Transverse colon (tissue), 4 donors: ENCODE data around the gene SIRPB2. TPM values are rescaled to one million over a fixed set of nuclear protein-coding genes. Genes with fewer than 3 reads are reported as not detected.

Experiments used
- DNase-seq: peaks from one replicate; pipeline ENCODE4 v3.0.0-alpha.2; 2019
- H3K27ac ChIP-seq, 4 donors: fragments of 200-600 bp; sonication (generic); 2 replicates each; pipeline ENCODE4 v1.5.1; 2016 to 2018; ENCODE audit warnings: inconsistent platforms in 4 of 4
- H3K27me3 ChIP-seq: fragments of 200-600 bp; sonication (generic); 2 replicates; pipeline ENCODE4 v1.5.1; 2017; ENCODE audit warnings: inconsistent platforms
- H3K36me3 ChIP-seq, 4 donors: fragments of 200-600 bp; sonication (generic); 2 replicates each; pipeline ENCODE4 v1.5.1; 2017 to 2019; ENCODE audit warnings: inconsistent platforms in 4 of 4
- H3K4me1 ChIP-seq, 4 donors: fragments of 200-600 bp; sonication (generic); 2 replicates each; pipeline ENCODE4 v1.5.1; 2017 to 2020; ENCODE audit warnings: inconsistent platforms in 4 of 4
- H3K4me3 ChIP-seq, 4 donors: fragments of 200-600 bp; sonication (generic); 1 replicate in 1 of 4; 2 replicates in 3 of 4; pipeline versions ENCODE4 v1.5.1 to v1.6.1; 2017 to 2019; ENCODE audit warnings: inconsistent platforms in 4 of 4
- H3K9me3 ChIP-seq, 2 donors: fragments of 200-600 bp; sonication (generic); 2 replicates each; pipeline ENCODE4 v1.5.1; 2017 to 2019; ENCODE audit warnings: inconsistent platforms in 2 of 2
- EP300 ChIP-seq: sonication (generic); formaldehyde crosslinking; IDR thresholded peaks from one replicate; pipeline ENCODE4 v1.6.1; 2017; ENCODE audit warnings: antibody characterized with exemption, low read depth
- POLR2A ChIP-seq: fragments of 450-650 bp; IDR thresholded peaks from one replicate; pipeline ENCODE4 v1.6.1; 2016; ENCODE audit warnings: antibody characterized with exemption, mild to moderate bottlenecking, moderate library complexity
- POLR2AphosphoS5 ChIP-seq, 3 donors: sonication (generic); formaldehyde crosslinking; IDR thresholded peaks; one replicate each; pipeline ENCODE4 v1.6.1; 2016; ENCODE audit warnings: antibody characterized with exemption in 3 of 3
- WGBS, 2 donors: methylation state at CpG; one replicate each; pipeline ENCODE4 v1.1.5; 2018; ENCODE audit warnings: low coverage in 1 of 2; 5-methylcytosine and 5-hydroxymethylcytosine counted together
- in situ Hi-C, 4 donors: fragments of 200-750 bp; cut with MboI; loops; one replicate each; pipeline versions ENCODE4 v1.15.0 to v1.15.1; 2017; ENCODE audit warnings: low sequenced_read_pairs in 3 of 4, low pct_ligation_motif_present in 1 of 4, low pct_unique_long_range_greater_than_20kb in 1 of 4
- intact Hi-C: fragments of 100-400 bp; cut with DNase I; formaldehyde crosslinking; loops from one replicate; pipeline ENCODE4 v1.15.1; 2023; ENCODE audit warnings: low total_unique reads
- total RNA-seq, 4 donors: library from RNA; depleted of rRNA; stranded (reverse); fragments of >200 nt; gene quantifications; one replicate each; pipeline ENCODE4 v1.1.0, GENCODE V29; 2016
- TF ChIP-seq, protein P1 (sequence below), 5 experiments: fragments of 200-600 bp in 3 of 5; fragments of 450-650 bp in 2 of 5; sonication (generic) in 3 of 5; IDR thresholded peaks; 1 replicate in 2 of 5; 2 replicates in 3 of 5; pipeline ENCODE4 v1.5.1; 2016 to 2017; ENCODE audit warnings: antibody characterized with exemption in 5 of 5, inconsistent platforms in 3 of 5, mild to moderate bottlenecking in 2 of 5, moderate library complexity in 1 of 5

The SIRPB2 gene
- total RNA-seq, 4 donors from 2014 or later: 3.7 to 3.8 TPM; not detected in 2

DNA sequence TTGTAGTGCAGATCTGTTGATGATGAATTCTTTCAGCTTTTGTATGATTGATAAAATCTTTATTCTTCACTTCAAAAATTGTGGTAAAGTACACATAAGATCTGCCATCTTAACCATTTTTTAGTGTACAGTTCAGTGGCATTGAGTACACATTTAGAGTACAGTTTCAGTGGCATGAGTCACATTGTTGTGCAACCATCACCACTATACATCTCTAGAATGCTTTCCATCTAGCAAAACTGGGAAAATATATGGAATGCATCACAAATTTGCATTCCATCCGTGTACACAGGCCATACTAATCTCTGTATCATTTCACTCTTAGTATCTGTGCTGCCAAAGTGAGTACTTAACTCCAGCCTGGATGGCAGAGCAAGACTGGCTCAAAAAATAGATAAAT lies 37.6 kb upstream of the SIRPB2 start:
- intact Hi-C loops: no loop called here
- TF ChIP-seq EP300: no peak
- TF ChIP-seq, protein P1, sequence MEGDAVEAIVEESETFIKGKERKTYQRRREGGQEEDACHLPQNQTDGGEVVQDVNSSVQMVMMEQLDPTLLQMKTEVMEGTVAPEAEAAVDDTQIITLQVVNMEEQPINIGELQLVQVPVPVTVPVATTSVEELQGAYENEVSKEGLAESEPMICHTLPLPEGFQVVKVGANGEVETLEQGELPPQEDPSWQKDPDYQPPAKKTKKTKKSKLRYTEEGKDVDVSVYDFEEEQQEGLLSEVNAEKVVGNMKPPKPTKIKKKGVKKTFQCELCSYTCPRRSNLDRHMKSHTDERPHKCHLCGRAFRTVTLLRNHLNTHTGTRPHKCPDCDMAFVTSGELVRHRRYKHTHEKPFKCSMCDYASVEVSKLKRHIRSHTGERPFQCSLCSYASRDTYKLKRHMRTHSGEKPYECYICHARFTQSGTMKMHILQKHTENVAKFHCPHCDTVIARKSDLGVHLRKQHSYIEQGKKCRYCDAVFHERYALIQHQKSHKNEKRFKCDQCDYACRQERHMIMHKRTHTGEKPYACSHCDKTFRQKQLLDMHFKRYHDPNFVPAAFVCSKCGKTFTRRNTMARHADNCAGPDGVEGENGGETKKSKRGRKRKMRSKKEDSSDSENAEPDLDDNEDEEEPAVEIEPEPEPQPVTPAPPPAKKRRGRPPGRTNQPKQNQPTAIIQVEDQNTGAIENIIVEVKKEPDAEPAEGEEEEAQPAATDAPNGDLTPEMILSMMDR (IDR thresholded peaks at IDR 0.05): no peak
- TF ChIP-seq POLR2A: no peak
- TF ChIP-seq POLR2AphosphoS5 (IDR thresholded peaks at IDR 0.05): no peak
- WGBS, 2 donors: 35% methylated on average over 1 of the region's 1 CpG; no CpG with 5 or more reads in 1 of the 2 donors
- Histone ChIP-seq H3K4me1 (no peaks in the 10 kb centered on the region), H3K4me3 (no peak overlapping the region), H3K27me3 (no peaks in the 10 kb centered on the region), H3K9me3 (no peaks in the 10 kb centered on the region), H3K27ac (no peak overlapping the region), H3K36me3 (no peaks in the 10 kb centered on the region)
- no peak for DNase-seq
- in situ Hi-C loops: no loop called here

- DNase-seq: no peak
- Histone ChIP-seq H3K4me1 (no peaks in the 10 kb centered on the region), H3K27me3 (no peaks in the 10 kb centered on the region), H3K27ac (no peak overlapping the region), H3K36me3 (no peaks in the 10 kb centered on the region), H3K4me3 (no peak overlapping the region), H3K9me3 (no peaks in the 10 kb centered on the region)
- TF ChIP-seq EP300 (no peak), POLR2AphosphoS5 (IDR thresholded peaks at IDR 0.05) (no peak), POLR2A (no peak)
- TF ChIP-seq, protein P1 (IDR thresholded peaks at IDR 0.05): no peak
- intact Hi-C loops (no loop called here), in situ Hi-C loops (no loop called here)
Measured at GRCh38 chr20:1527923-1528322, 36.7 kb upstream of the SIRPB2 start.

GRCh38 chr20:1526896-1527295 lies 35.7 kb upstream of the SIRPB2 start:
- no peaks in the 10 kb centered on the region for H3K36me3 ChIP-seq
- H3K27me3 ChIP-seq: no peaks in the 10 kb centered on the region
- in situ Hi-C loops: no loop called here
- H3K4me3 ChIP-seq: no peak overlapping the region
- no peaks in the 10 kb centered on the region for H3K4me1 ChIP-seq
- H3K27ac ChIP-seq: no peak overlapping the region
- no peak for DNase-seq
- no peak for TF ChIP-seq EP300
- TF ChIP-seq, protein P1 (IDR thresholded peaks at IDR 0.05): no peak
- TF ChIP-seq POLR2AphosphoS5 (IDR thresholded peaks at IDR 0.05): no peak
- intact Hi-C loops: no loop called here
- no peaks in the 10 kb centered on the region for H3K9me3 ChIP-seq

DNA sequence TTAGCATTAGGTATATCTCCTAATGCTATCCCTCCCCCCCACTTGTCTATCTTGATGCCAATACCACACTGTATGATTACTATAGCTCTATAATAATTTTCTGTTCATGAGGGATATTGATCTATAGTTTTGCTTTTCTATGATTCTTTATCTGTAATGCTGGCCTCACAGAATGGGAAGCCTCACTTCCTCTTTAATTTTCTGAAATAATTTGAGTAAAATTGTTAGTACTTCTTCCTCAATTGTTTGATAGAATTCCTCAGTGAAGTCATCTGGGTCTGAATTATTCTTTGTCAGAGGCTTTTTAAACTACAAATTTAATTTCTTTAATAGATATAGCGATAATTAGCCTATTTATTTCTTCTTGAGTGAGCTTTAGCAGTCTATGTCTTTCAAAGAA lies 35.1 kb upstream of the SIRPB2 start:
- TF ChIP-seq POLR2AphosphoS5 (IDR thresholded peaks at IDR 0.05) (no peak), POLR2A (no peak), EP300 (no peak)
- TF ChIP-seq, protein P1 (IDR thresholded peaks at IDR 0.05): no peak
- Histone ChIP-seq H3K27me3 (no peaks in the 10 kb centered on the region), H3K36me3 (no peaks in the 10 kb centered on the region), H3K4me1 (no peaks in the 10 kb centered on the region), H3K9me3 (no peaks in the 10 kb centered on the region), H3K27ac (no peak overlapping the region), H3K4me3 (no peak overlapping the region)
- no peak for DNase-seq
- WGBS, 2 donors: 80 to 81% methylated on average over 1 of the region's 1 CpG
- intact Hi-C loops (no loop called here), in situ Hi-C loops (no loop called here)
